HEK293 (cell line): ENCODE data around the gene BACE1-AS.
"Not testable (repeated sequence)": the region's sequence is repeated elsewhere in the genome, so short reads cannot be mapped to it uniquely, and the experiment has no call there.

Experiments
- CTCF ChIA-PET: fragments of 350-600 bp; formaldehyde crosslinking; extraction: SDS; loops from one replicate; lab custom pipeline; 2021; ENCODE audit warnings: antibody characterized with exemption; lab: Yijun Ruan, JAX
- POLR2A ChIA-PET: fragments of 300-600 bp; formaldehyde crosslinking; extraction: SDS; loops from one replicate; lab custom pipeline; 2020; ENCODE audit warnings: antibody characterized with exemption, inconsistent platforms; lab: Yijun Ruan, JAX
- H3K27ac ChIP-seq: fragments of 200-500 bp; sonication (Bioruptor generic); 2 replicates; pipeline ENCODE4 v1.5.1; 2014; ENCODE audit warnings: low read depth, low read length, control low read depth, inconsistent platforms; ENCODE audit errors: extremely low read depth
- H3K36me3 ChIP-seq, 2 experiments: fragments of 200-500 bp in 1 of 2; sonication (Bioruptor generic) in 1 of 2; 1 replicate in 1 of 2; 2 replicates in 1 of 2; pipeline ENCODE4 v1.5.1; 2014 to 2017; ENCODE audit warnings: inconsistent platforms in 2 of 2, low read length in 2 of 2; ENCODE audit not compliant: control insufficient read depth in 2 of 2, insufficient read depth in 1 of 2
- H3K4me1 ChIP-seq: fragments of 200-500 bp; sonication (Bioruptor generic); 2 replicates; pipeline ENCODE4 v1.5.1; 2014; ENCODE audit warnings: mild to moderate bottlenecking, low read length, inconsistent platforms; ENCODE audit not compliant: control insufficient read depth, insufficient read depth
- H3K4me3 ChIP-seq: 2 replicates; pipeline ENCODE4 v1.5.1; 2011; ENCODE audit warnings: low read depth, mild to moderate bottlenecking, control low read depth, low read length, moderate library complexity
- H3K9me3 ChIP-seq: fragments of 200-500 bp; sonication (Bioruptor generic); 2 replicates; pipeline ENCODE4 v1.5.1; 2014; ENCODE audit warnings: low read depth, low read length, inconsistent platforms; ENCODE audit not compliant: control insufficient read depth, insufficient read depth
- FEZF1 ChIP-seq: fragments of 450-650 bp; formaldehyde crosslinking; IDR thresholded peaks from 2 replicates; pipeline ENCODE4 v1.5.1; 2016; ENCODE audit warnings: missing biosample characterization, missing genetic modification characterization
- GLIS1 ChIP-seq: fragments of 450-650 bp; formaldehyde crosslinking; IDR thresholded peaks from 2 replicates; pipeline ENCODE4 v1.5.1; 2016; ENCODE audit warnings: missing biosample characterization, missing genetic modification characterization
- KLF7 ChIP-seq: fragments of 450-650 bp; formaldehyde crosslinking; IDR thresholded peaks from 2 replicates; pipeline ENCODE4 v1.5.1; 2016; ENCODE audit warnings: missing biosample characterization, missing genetic modification characterization, borderline replicate concordance
- SETDB1 ChIP-seq: IDR thresholded peaks from one replicate; pipeline ENCODE4 v1.6.1; 2017; ENCODE audit warnings: mild to moderate bottlenecking, low read length, moderate library complexity, mixed read lengths; ENCODE audit not compliant: insufficient read length
- TRIM28 ChIP-seq: IDR thresholded peaks from 2 replicates; pipeline ENCODE4 v1.6.1; 2011; ENCODE audit warnings: low read length, control low read depth, borderline replicate concordance
- YY2 ChIP-seq: fragments of 450-650 bp; formaldehyde crosslinking; IDR thresholded peaks from 2 replicates; pipeline ENCODE4 v1.5.1; 2016; ENCODE audit warnings: missing biosample characterization, missing genetic modification characterization
- ZNF112 ChIP-seq: fragments of 450-650 bp; formaldehyde crosslinking; IDR thresholded peaks from 2 replicates; pipeline ENCODE4 v1.5.0; 2017; ENCODE audit warnings: missing biosample characterization, missing genetic modification characterization
- ZNF239 ChIP-seq: fragments of 450-650 bp; formaldehyde crosslinking; IDR thresholded peaks from 2 replicates; pipeline ENCODE4 v1.5.1; 2016; ENCODE audit warnings: missing biosample characterization, missing genetic modification characterization
- ZNF354C ChIP-seq: fragments of 450-650 bp; formaldehyde crosslinking; IDR thresholded peaks from 2 replicates; pipeline ENCODE4 v1.5.1; 2016; ENCODE audit warnings: missing biosample characterization, missing genetic modification characterization, low read depth, borderline replicate concordance
- ZNF394 ChIP-seq: fragments of 450-650 bp; formaldehyde crosslinking; IDR thresholded peaks from 2 replicates; pipeline ENCODE4 v1.5.1; 2016; ENCODE audit warnings: missing biosample characterization, missing genetic modification characterization, mild to moderate bottlenecking, moderate library complexity, borderline replicate concordance
- ZNF501 ChIP-seq: fragments of 450-650 bp; formaldehyde crosslinking; IDR thresholded peaks from 2 replicates; pipeline ENCODE4 v1.5.1; 2016; ENCODE audit warnings: missing biosample characterization, missing genetic modification characterization
- ZNF560 ChIP-seq: fragments of 450-650 bp; formaldehyde crosslinking; IDR thresholded peaks from 2 replicates; pipeline ENCODE4 v1.5.1; 2017; ENCODE audit warnings: missing biosample characterization, missing genetic modification characterization, borderline replicate concordance
- ZNF561 ChIP-seq: fragments of 450-650 bp; IDR thresholded peaks from 2 replicates; pipeline ENCODE4 v1.5.1; 2018; ENCODE audit warnings: missing biosample characterization, missing genetic modification characterization, borderline replicate concordance
- ZNF621 ChIP-seq: fragments of 450-650 bp; formaldehyde crosslinking; IDR thresholded peaks from 2 replicates; pipeline ENCODE4 v1.5.1; 2017; ENCODE audit warnings: missing biosample characterization, missing genetic modification characterization
- ZNF792 ChIP-seq: fragments of 450-650 bp; formaldehyde crosslinking; IDR thresholded peaks from 2 replicates; pipeline ENCODE4 v1.5.1; 2016; ENCODE audit warnings: missing biosample characterization, missing genetic modification characterization
- ZSCAN16 ChIP-seq: fragments of 450-650 bp; formaldehyde crosslinking; IDR thresholded peaks from 2 replicates; pipeline ENCODE4 v1.5.1; 2016; ENCODE audit warnings: missing biosample characterization, missing genetic modification characterization
- TF ChIP-seq, protein P1 (sequence below): fragments of 450-650 bp; formaldehyde crosslinking; IDR thresholded peaks from 2 replicates; pipeline ENCODE4 v1.5.1; 2016; ENCODE audit warnings: missing biosample characterization, missing genetic modification characterization
- TF ChIP-seq, protein P2 (sequence below): fragments of 450-650 bp; formaldehyde crosslinking; IDR thresholded peaks from 2 replicates; pipeline ENCODE4 v1.5.1; 2016; ENCODE audit warnings: missing biosample characterization, missing genetic modification characterization
- TF ChIP-seq, protein P3 (sequence below): fragments of 450-650 bp; formaldehyde crosslinking; conservative IDR thresholded peaks from 2 replicates; pipeline ENCODE4 v1.5.1; 2016; ENCODE audit warnings: low read depth, missing biosample characterization, missing genetic modification characterization
- TF ChIP-seq, protein P4 (sequence below): IDR thresholded peaks from 2 replicates; pipeline ENCODE4 v1.6.1; 2011; ENCODE audit warnings: mild to moderate bottlenecking, low read depth, low read length, borderline replicate concordance
- TF ChIP-seq, protein P5 (sequence below): fragments of 450-650 bp; formaldehyde crosslinking; IDR thresholded peaks from 2 replicates; pipeline ENCODE4 v1.5.1; 2016; ENCODE audit warnings: missing biosample characterization, missing genetic modification characterization

Gene BACE1-AS

DNA sequence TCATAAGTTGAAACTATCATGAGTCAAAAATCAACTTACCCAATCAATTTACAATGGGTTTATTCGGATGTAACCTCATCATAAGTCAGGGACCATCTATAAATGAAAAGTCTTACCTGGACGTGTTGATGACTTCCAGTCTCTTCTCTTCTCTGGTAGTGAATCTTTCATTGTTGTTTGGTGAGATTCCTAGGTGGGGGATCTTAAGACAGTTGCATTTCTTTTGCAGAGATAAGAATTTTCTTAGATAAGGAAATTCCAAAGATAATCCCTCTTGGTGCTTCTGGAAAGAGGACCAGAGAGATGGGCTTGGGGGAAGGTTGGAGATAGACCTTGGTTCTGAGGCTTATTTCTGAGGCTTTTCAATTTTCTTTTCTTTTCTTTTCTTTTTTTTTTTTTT, 21.3 kb upstream of the BACE1-AS start (continued):
- TF ChIP-seq ZNF560 (no peak), ZNF561 (no peak), YY2 (no peak)
- TF ChIP-seq, protein P1, sequence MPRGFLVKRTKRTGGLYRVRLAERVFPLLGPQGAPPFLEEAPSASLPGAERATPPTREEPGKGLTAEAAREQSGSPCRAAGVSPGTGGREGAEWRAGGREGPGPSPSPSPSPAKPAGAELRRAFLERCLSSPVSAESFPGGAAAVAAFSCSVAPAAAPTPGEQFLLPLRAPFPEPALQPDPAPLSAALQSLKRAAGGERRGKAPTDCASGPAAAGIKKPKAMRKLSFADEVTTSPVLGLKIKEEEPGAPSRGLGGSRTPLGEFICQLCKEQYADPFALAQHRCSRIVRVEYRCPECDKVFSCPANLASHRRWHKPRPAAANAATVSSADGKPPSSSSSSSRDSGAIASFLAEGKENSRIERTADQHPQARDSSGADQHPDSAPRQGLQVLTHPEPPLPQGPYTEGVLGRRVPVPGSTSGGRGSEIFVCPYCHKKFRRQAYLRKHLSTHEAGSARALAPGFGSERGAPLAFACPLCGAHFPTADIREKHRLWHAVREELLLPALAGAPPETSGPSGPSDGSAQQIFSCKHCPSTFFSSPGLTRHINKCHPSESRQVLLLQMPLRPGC (tag by site-specific recombination) = no peak

DNA sequence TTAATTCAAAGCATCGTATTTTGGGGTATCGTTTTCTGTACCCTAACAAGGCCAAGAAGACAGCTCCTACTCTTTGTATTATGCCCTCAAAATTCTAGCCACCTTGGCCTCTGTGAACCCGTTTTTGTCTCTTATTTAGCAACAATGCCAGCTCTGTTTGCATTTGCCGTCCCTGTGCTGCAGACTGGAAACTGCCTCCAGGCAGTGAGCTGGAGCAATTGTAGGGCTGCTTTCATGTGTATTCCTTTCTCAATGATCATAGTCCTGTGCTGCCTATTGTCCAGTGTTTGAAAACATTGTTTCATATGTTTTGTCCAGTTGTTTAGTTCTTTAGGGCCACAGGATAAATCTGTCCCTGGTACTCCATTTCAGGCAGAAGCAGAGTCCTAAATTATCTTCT, 19.9 kb upstream of the BACE1-AS start:
- H3K36me3 ChIP-seq = peaks cover 0 to 20% of the 10 kb centered on the region in 2 experiments; a peak in 1 of 3 replicates
- no peaks in the 10 kb centered on the region for H3K4me1 ChIP-seq
- no peaks in the 10 kb centered on the region for H3K9me3 ChIP-seq
- H3K27ac ChIP-seq = no peak overlapping the region
- ChIA-PET POLR2A (interaction anchor here (0.9 to 1.4 kb wide), 2 partner anchors 10 to 56 kb away, joined by 3 to 4 read pairs; partner anchors contain the start of gene CEP164), CTCF (no interaction called here)
- no peak overlapping the region for H3K4me3 ChIP-seq
- TF ChIP-seq ZNF501 (tag by site-specific recombination) (no peak), KLF7 (no peak), SETDB1 (no peak), ZNF394 (tag by site-specific recombination) (no peak), ZNF354C (no peak), GLIS1 (no peak), FEZF1 (no peak), ZNF112 (no peak), ZSCAN16 (no peak), ZNF239 (tag by site-specific recombination) (no peak), TRIM28 (no peak), ZNF792 (no peak), ZNF621 (tag by site-specific recombination) (no peak)
- TF ChIP-seq, protein P2, sequence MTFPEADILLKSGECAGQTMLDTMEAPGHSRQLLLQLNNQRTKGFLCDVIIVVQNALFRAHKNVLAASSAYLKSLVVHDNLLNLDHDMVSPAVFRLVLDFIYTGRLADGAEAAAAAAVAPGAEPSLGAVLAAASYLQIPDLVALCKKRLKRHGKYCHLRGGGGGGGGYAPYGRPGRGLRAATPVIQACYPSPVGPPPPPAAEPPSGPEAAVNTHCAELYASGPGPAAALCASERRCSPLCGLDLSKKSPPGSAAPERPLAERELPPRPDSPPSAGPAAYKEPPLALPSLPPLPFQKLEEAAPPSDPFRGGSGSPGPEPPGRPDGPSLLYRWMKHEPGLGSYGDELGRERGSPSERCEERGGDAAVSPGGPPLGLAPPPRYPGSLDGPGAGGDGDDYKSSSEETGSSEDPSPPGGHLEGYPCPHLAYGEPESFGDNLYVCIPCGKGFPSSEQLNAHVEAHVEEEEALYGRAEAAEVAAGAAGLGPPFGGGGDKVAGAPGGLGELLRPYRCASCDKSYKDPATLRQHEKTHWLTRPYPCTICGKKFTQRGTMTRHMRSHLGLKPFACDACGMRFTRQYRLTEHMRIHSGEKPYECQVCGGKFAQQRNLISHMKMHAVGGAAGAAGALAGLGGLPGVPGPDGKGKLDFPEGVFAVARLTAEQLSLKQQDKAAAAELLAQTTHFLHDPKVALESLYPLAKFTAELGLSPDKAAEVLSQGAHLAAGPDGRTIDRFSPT (tag by site-specific recombination) = no peak
- TF ChIP-seq, protein P3, sequence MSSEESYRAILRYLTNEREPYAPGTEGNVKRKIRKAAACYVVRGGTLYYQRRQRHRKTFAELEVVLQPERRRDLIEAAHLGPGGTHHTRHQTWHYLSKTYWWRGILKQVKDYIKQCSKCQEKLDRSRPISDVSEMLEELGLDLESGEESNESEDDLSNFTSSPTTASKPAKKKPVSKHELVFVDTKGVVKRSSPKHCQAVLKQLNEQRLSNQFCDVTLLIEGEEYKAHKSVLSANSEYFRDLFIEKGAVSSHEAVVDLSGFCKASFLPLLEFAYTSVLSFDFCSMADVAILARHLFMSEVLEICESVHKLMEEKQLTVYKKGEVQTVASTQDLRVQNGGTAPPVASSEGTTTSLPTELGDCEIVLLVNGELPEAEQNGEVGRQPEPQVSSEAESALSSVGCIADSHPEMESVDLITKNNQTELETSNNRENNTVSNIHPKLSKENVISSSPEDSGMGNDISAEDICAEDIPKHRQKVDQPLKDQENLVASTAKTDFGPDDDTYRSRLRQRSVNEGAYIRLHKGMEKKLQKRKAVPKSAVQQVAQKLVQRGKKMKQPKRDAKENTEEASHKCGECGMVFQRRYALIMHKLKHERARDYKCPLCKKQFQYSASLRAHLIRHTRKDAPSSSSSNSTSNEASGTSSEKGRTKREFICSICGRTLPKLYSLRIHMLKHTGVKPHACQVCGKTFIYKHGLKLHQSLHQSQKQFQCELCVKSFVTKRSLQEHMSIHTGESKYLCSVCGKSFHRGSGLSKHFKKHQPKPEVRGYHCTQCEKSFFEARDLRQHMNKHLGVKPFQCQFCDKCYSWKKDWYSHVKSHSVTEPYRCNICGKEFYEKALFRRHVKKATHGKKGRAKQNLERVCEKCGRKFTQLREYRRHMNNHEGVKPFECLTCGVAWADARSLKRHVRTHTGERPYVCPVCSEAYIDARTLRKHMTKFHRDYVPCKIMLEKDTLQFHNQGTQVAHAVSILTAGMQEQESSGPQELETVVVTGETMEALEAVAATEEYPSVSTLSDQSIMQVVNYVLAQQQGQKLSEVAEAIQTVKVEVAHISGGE (tag by site-specific recombination) = no peak
- TF ChIP-seq, protein P4, sequence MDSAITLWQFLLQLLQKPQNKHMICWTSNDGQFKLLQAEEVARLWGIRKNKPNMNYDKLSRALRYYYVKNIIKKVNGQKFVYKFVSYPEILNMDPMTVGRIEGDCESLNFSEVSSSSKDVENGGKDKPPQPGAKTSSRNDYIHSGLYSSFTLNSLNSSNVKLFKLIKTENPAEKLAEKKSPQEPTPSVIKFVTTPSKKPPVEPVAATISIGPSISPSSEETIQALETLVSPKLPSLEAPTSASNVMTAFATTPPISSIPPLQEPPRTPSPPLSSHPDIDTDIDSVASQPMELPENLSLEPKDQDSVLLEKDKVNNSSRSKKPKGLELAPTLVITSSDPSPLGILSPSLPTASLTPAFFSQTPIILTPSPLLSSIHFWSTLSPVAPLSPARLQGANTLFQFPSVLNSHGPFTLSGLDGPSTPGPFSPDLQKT = no peak
- TF ChIP-seq, protein P5, sequence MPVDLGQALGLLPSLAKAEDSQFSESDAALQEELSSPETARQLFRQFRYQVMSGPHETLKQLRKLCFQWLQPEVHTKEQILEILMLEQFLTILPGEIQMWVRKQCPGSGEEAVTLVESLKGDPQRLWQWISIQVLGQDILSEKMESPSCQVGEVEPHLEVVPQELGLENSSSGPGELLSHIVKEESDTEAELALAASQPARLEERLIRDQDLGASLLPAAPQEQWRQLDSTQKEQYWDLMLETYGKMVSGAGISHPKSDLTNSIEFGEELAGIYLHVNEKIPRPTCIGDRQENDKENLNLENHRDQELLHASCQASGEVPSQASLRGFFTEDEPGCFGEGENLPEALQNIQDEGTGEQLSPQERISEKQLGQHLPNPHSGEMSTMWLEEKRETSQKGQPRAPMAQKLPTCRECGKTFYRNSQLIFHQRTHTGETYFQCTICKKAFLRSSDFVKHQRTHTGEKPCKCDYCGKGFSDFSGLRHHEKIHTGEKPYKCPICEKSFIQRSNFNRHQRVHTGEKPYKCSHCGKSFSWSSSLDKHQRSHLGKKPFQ = no peak

DNA sequence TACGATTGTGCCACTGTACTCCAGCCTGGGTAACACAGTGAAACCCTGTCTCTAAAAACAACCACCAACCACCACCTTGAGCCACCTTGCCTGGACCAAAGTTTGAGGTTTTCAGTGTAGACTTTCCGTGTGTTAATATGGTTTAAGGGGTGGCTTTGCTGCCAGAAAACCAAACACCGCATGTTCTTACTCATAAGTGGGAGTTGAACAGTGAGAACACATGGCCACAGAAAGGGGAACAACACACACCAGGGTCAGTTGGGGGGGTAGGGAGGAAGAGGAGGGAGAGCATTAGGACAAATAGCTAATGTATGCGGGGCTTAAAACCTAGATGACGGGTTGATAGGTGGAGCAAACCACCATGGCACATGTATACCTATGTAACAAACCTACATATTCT, 19.0 kb upstream of the BACE1-AS start:
- ChIA-PET CTCF (interaction anchor here (0.5 to 1.0 kb wide), 3 partner anchors 18 to 752 kb away, joined by 3 to 5 read pairs (median 5); partner anchors contain the start of gene PCSK7), POLR2A (interaction anchor here (1.4 kb wide), 1 partner anchor 55 kb away, joined by 4 read pairs; the partner anchor contains the start of gene CEP164)
- peaks cover 0 to 17% of the 10 kb centered on the region in 2 experiments; a peak in 1 of 3 replicates for H3K36me3 ChIP-seq
- H3K4me1 ChIP-seq, H3K27ac ChIP-seq, H3K9me3 ChIP-seq, H3K4me3 ChIP-seq: not testable (repeated sequence)
